GM23338 (cell line): Measurements from ENCODE around the gene ETV6. TPM values are rescaled to one million over a fixed set of nuclear protein-coding genes. Genes with fewer than 3 reads are reported as not detected.

Experiments used
- ATAC-seq: fragments of 200-7000 bp; cut with Tn5 transposase; 3 replicates; pipeline ENCODE4 v1.9.1; 2020
- DNase-seq: peaks from one replicate; pipeline ENCODE4 v3.0.0-alpha.2; 2015; ENCODE audit warnings: low spot score
- H2AFZ ChIP-seq: fragments of 200-600 bp; sonication (generic); 2 replicates; pipeline ENCODE4 v1.8.0; 2016; ENCODE audit warnings: antibody characterized with exemption, mild to moderate bottlenecking, moderate library complexity
- H3F3A ChIP-seq: fragments of 200-600 bp; sonication (generic); replicated peaks from 2 replicates; pipeline ENCODE4 v1.8.0; 2017; ENCODE audit warnings: antibody characterized with exemption, mixed run types, low read depth
- H3K27ac ChIP-seq: fragments of 200-600 bp; sonication (generic); 2 replicates; pipeline ENCODE4 v1.6.1; 2016; ENCODE audit warnings: low read depth
- H3K27me3 ChIP-seq: fragments of 200-600 bp; sonication (generic); 2 replicates; pipeline ENCODE4 v1.8.0; 2016; ENCODE audit warnings: mild to moderate bottlenecking, mixed run types, moderate library complexity; ENCODE audit not compliant: insufficient read depth
- H3K36me3 ChIP-seq: fragments of 200-600 bp; sonication (generic); 2 replicates; pipeline ENCODE4 v1.8.0; 2016; ENCODE audit warnings: mild to moderate bottlenecking; ENCODE audit not compliant: insufficient read depth
- H3K4me1 ChIP-seq: fragments of 200-600 bp; sonication (generic); 2 replicates; pipeline ENCODE4 v1.8.0; 2016; ENCODE audit warnings: mild to moderate bottlenecking, moderate library complexity; ENCODE audit not compliant: insufficient read depth
- H3K4me2 ChIP-seq: fragments of 200-600 bp; sonication (generic); 2 replicates; pipeline ENCODE4 v1.7.1; 2017; ENCODE audit warnings: mixed run types
- H3K4me3 ChIP-seq: fragments of 200-600 bp; sonication (generic); 2 replicates; pipeline ENCODE4 v1.6.1; 2016; ENCODE audit warnings: mixed run types
- H3K79me2 ChIP-seq: fragments of 200-600 bp; sonication (generic); replicated peaks from 2 replicates; pipeline ENCODE4 v1.8.0; 2017; ENCODE audit warnings: mild to moderate bottlenecking; ENCODE audit not compliant: insufficient read depth
- H3K9me2 ChIP-seq: fragments of 200-600 bp; sonication (generic); 2 replicates; pipeline ENCODE4 v1.8.0; 2017; ENCODE audit not compliant: insufficient read depth
- H4K20me1 ChIP-seq: fragments of 200-600 bp; sonication (generic); replicated peaks from 2 replicates; pipeline ENCODE4 v1.8.0; 2017; ENCODE audit warnings: mild to moderate bottlenecking; ENCODE audit not compliant: insufficient read depth
- H3K27ac Mint-ChIP-seq: 2 replicates; pipeline ENCODE4 v1.8.0; 2020; ENCODE audit warnings: inconsistent platforms, mild to moderate bottlenecking, moderate library complexity, mixed read lengths
- H3K27me3 Mint-ChIP-seq: 3 replicates; pipeline ENCODE4 v1.8.0; 2022; ENCODE audit warnings: low read depth, mild to moderate bottlenecking, moderate library complexity, mixed read lengths, inconsistent platforms; ENCODE audit not compliant: insufficient read depth, poor library complexity
- H3K36me3 Mint-ChIP-seq: 3 replicates; pipeline ENCODE4 v1.8.0; 2021; ENCODE audit warnings: low read depth, mild to moderate bottlenecking, inconsistent platforms, moderate library complexity, mixed read lengths
- H3K4me1 Mint-ChIP-seq: 3 replicates; pipeline ENCODE4 v1.8.0; 2020; ENCODE audit warnings: mild to moderate bottlenecking, inconsistent platforms, mixed read lengths
- H3K4me3 Mint-ChIP-seq: 3 replicates; pipeline ENCODE4 v1.8.0; 2021; ENCODE audit warnings: moderate library complexity, mild to moderate bottlenecking, inconsistent platforms, mixed read lengths
- H3K9me3 Mint-ChIP-seq: 3 replicates; pipeline ENCODE4 v1.8.0; 2020; ENCODE audit warnings: moderate library complexity, mild to moderate bottlenecking, inconsistent platforms, mixed read lengths
- EZH2 ChIP-seq: fragments of 200-600 bp; sonication (generic); IDR thresholded peaks from one replicate; pipeline ENCODE4 v1.8.0; 2017; ENCODE audit warnings: antibody characterized with exemption, mild to moderate bottlenecking, low read depth; ENCODE audit not compliant: unreplicated experiment
- POLR2AphosphoS5 ChIP-seq: IDR thresholded peaks from 2 replicates; pipeline ENCODE4 v1.6.1; 2016; ENCODE audit warnings: antibody characterized with exemption, low read depth
- REST ChIP-seq: IDR thresholded peaks from one replicate; pipeline ENCODE4 v1.6.1; 2018; ENCODE audit warnings: antibody characterized with exemption; ENCODE audit not compliant: unreplicated experiment
- ZNF462 ChIP-seq: fragments of 250-450 bp; sonication (Bioruptor Pico); IDR thresholded peaks from 2 replicates; pipeline ENCODE4 v1.5.0; 2020; ENCODE audit warnings: mild to moderate bottlenecking, moderate library complexity
- polyA plus RNA-seq: library from polyadenylated mRNA; unstranded; fragments of >200 nt; fragmentation: Nextera tagmentation; extraction: Ambion mirVana; gene quantifications from 2 replicates; pipeline ENCODE4 v1.2.1, GENCODE V29; 2016
- total RNA-seq: library from RNA; depleted of rRNA; stranded (reverse); fragments of >200 nt; shearing (Covaris generic); gene quantifications from 2 replicates; pipeline ENCODE4 v1.2.3, GENCODE V29; 2014

The ETV6 gene
- total and polyA plus RNA-seq, 2 experiments from 2014 or later = 7.5 to 15.1 TPM

- H4K20me1 ChIP-seq = no peaks in the 10 kb centered on the region
- H3K27me3 ChIP-seq = no peaks in the 10 kb centered on the region
- no peaks in the 10 kb centered on the region for H3F3A ChIP-seq
- Mint-ChIP-seq H3K4me1 (no peaks in the 10 kb centered on the region), H3K27me3 (no peaks in the 10 kb centered on the region), H3K27ac (no peak overlapping the region), H3K36me3 (peaks cover 12% of the 10 kb centered on the region), H3K9me3 (peaks cover 30% of the 10 kb centered on the region), H3K4me3 (no peak overlapping the region)
- no peaks in the 10 kb centered on the region for H3K4me1 ChIP-seq
- no peak overlapping the region for H3K4me2 ChIP-seq
- peaks cover 6% of the 10 kb centered on the region; the same call in 1 of the 2 replicates for H3K36me3 ChIP-seq
- peaks cover 6% of the 10 kb centered on the region; the same call in 1 of the 2 replicates for H3K9me2 ChIP-seq
- DNase-seq = no peak
- no peak overlapping the region for H3K4me3 ChIP-seq
- H3K79me2 ChIP-seq = no peaks in the 10 kb centered on the region
- no peak overlapping the region for H3K27ac ChIP-seq
- no peak for ATAC-seq
- H2AFZ ChIP-seq = no peak overlapping the region
- TF ChIP-seq ZNF462 (CRISPR knock-in tag) = no peak
- TF ChIP-seq REST = no peak
- no peak for TF ChIP-seq POLR2AphosphoS5
- TF ChIP-seq EZH2 = no peak
Observed at GRCh38 chr12:11904124-11904523, 254.7 kb downstream of the ETV6 start.
